ENCODE measurements around the gene ELK4.

The ELK4 gene

GRCh38 chr1:205662135-205662738, 30.4 kb upstream of the ELK4 start:
- no peak overlapping the region for H3K4me3 ChIP-seq (replicated peaks; ENCODE audit: insufficient read depth, low read length)
- no peak for TF ChIP-seq POLR2AphosphoS5 (IDR thresholded peaks at IDR 0.05; ENCODE audit: low read depth)
- TF ChIP-seq REST (IDR thresholded peaks at IDR 0.05; ENCODE audit: insufficient replicate concordance, low read depth), result no peak
- TF ChIP-seq SPI1 (IDR thresholded peaks at IDR 0.05; ENCODE audit: borderline replicate concordance, low read depth), result no peak
- TF ChIP-seq CTCF (IDR thresholded peaks at IDR 0.05; ENCODE audit: insufficient read depth, low read length), result no peak
- no peak for TF ChIP-seq GABPA (IDR thresholded peaks at IDR 0.05; ENCODE audit: low read depth)
- no peak for DNase-seq (ENCODE audit: low read depth in 1 of 2, low spot score in 1 of 2)
- H3K27me3 ChIP-seq (ENCODE audit: insufficient read depth, poor library complexity, severe bottlenecking), result no peaks in the 10 kb centered on the region
- H3K27ac ChIP-seq (replicated peaks), result no peak overlapping the region

GRCh38 chr1:205661429-205662134, 29.8 kb upstream of the ELK4 start:
- Histone ChIP-seq H3K4me3 (replicated peaks; ENCODE audit: insufficient read depth, low read length) (no peak overlapping the region), H3K27me3 (ENCODE audit: insufficient read depth, poor library complexity, severe bottlenecking) (no peaks in the 10 kb centered on the region), H3K27ac (replicated peaks) (no peak overlapping the region)
- TF ChIP-seq POLR2AphosphoS5 (IDR thresholded peaks at IDR 0.05; ENCODE audit: low read depth), result no peak
- no peak for DNase-seq (ENCODE audit: low read depth in 1 of 2, low spot score in 1 of 2)

- DNase-seq (ENCODE audit: low read depth in 1 of 2, low spot score in 1 of 2), result no peak
- no peak overlapping the region for H3K27ac ChIP-seq (replicated peaks)
Observed at GRCh38 chr1:205660361-205660760, 28.6 kb upstream of the ELK4 start.

More at GRCh38 chr1:205660361-205660760, 28.6 kb upstream of the ELK4 start:
- H3K4me3 ChIP-seq (replicated peaks; ENCODE audit: insufficient read depth, low read length), result no peak overlapping the region
- no peaks in the 10 kb centered on the region for H3K27me3 ChIP-seq (ENCODE audit: insufficient read depth, poor library complexity, severe bottlenecking)
- TF ChIP-seq GABPA (IDR thresholded peaks at IDR 0.05; ENCODE audit: low read depth) (no peak), SPI1 (IDR thresholded peaks at IDR 0.05; ENCODE audit: borderline replicate concordance, low read depth) (no peak), CTCF (IDR thresholded peaks at IDR 0.05; ENCODE audit: insufficient read depth, low read length) (no peak), POLR2AphosphoS5 (IDR thresholded peaks at IDR 0.05; ENCODE audit: low read depth) (no peak), REST (IDR thresholded peaks at IDR 0.05; ENCODE audit: insufficient replicate concordance, low read depth) (no peak)

Data from HL-60 (cell line).